GM23248 (cell line): ENCODE results near the gene C5orf47. TPM values are rescaled to one million over a fixed set of nuclear protein-coding genes. Genes with fewer than 3 reads are reported as not detected.

Source experiments
- DNase-seq: peaks from one replicate; pipeline ENCODE4 v3.0.0-alpha.2; 2015
- H2AFZ ChIP-seq: fragments of 200-600 bp; sonication (generic); 2 replicates; pipeline ENCODE4 v1.6.1; 2016; ENCODE audit warnings: antibody characterized with exemption
- H3F3A ChIP-seq: fragments of 200-600 bp; sonication (generic); 2 replicates; pipeline ENCODE4 v1.6.1; 2016; ENCODE audit warnings: mild to moderate bottlenecking, antibody characterized with exemption, mixed run types; ENCODE audit not compliant: insufficient read depth
- H3K27ac ChIP-seq: fragments of 200-600 bp; sonication (generic); 2 replicates; pipeline ENCODE4 v1.5.1; 2016; ENCODE audit warnings: mild to moderate bottlenecking
- H3K27me3 ChIP-seq: fragments of 200-600 bp; sonication (generic); replicated peaks from 2 replicates; pipeline ENCODE4 v1.6.1; 2016; ENCODE audit warnings: mild to moderate bottlenecking; ENCODE audit not compliant: insufficient read depth
- H3K36me3 ChIP-seq: fragments of 200-600 bp; sonication (generic); 2 replicates; pipeline ENCODE4 v1.6.1; 2016; ENCODE audit warnings: low read depth, mild to moderate bottlenecking
- H3K4me1 ChIP-seq: fragments of 200-600 bp; sonication (generic); 2 replicates; pipeline ENCODE4 v1.6.1; 2016; ENCODE audit warnings: mild to moderate bottlenecking; ENCODE audit not compliant: insufficient read depth
- H3K4me2 ChIP-seq: fragments of 200-600 bp; sonication (generic); one replicate; pipeline ENCODE4 v1.6.1; 2016; ENCODE audit warnings: mild to moderate bottlenecking; ENCODE audit not compliant: unreplicated experiment
- H3K4me3 ChIP-seq: fragments of 200-600 bp; sonication (generic); 2 replicates; pipeline ENCODE4 v1.5.1; 2016; ENCODE audit warnings: mild to moderate bottlenecking
- H3K79me2 ChIP-seq: fragments of 200-600 bp; sonication (generic); 2 replicates; pipeline ENCODE4 v1.6.1; 2016; ENCODE audit warnings: mild to moderate bottlenecking; ENCODE audit not compliant: insufficient read depth
- H3K9ac ChIP-seq: fragments of 200-600 bp; sonication (generic); 2 replicates; pipeline ENCODE4 v1.6.1; 2016; ENCODE audit warnings: mild to moderate bottlenecking
- H3K9me2 ChIP-seq: fragments of 200-600 bp; sonication (generic); 2 replicates; pipeline ENCODE4 v1.6.1; 2016; ENCODE audit warnings: mixed run types, mild to moderate bottlenecking, moderate library complexity; ENCODE audit not compliant: insufficient read depth
- H3K9me3 ChIP-seq: fragments of 200-600 bp; sonication (generic); one replicate; pipeline ENCODE4 v1.6.1; 2017; ENCODE audit warnings: low read depth
- H4K20me1 ChIP-seq: fragments of 200-600 bp; sonication (generic); 2 replicates; pipeline ENCODE4 v1.6.0; 2016; ENCODE audit not compliant: insufficient read depth
- EZH2 ChIP-seq: fragments of 200-600 bp; sonication (generic); IDR thresholded peaks from 2 replicates; pipeline ENCODE4 v1.6.1; 2018; ENCODE audit warnings: antibody characterized with exemption, mild to moderate bottlenecking; ENCODE audit not compliant: insufficient read depth, poor library complexity, severe bottlenecking
- EZH2phosphoT487 ChIP-seq: fragments of 200-600 bp; sonication (generic); IDR thresholded peaks from 2 replicates; pipeline ENCODE4 v1.6.1; 2018; ENCODE audit warnings: antibody characterized with exemption, moderate library complexity, mild to moderate bottlenecking, low read depth; ENCODE audit not compliant: insufficient read depth
- WGBS, 2 experiments: methylation state at CpG; one replicate each; pipeline ENCODE4 v1.1.6; 2015 to 2017; ENCODE audit warnings: low lambda C conversion rate in 2 of 2, low coverage in 1 of 2; ENCODE audit errors: missing lambda C conversion rate in 2 of 2; 5-methylcytosine and 5-hydroxymethylcytosine counted together
- in situ Hi-C: fragments of 300-500 bp; cut with MboI; formaldehyde crosslinking; loops from 2 replicates; pipeline ENCODE4 v1.15.0; 2020
- polyA plus RNA-seq: library from polyadenylated mRNA; unstranded; fragments of >200 nt; fragmentation: Nextera tagmentation; extraction: Ambion mirVana; gene quantifications from 2 replicates; pipeline ENCODE4 v1.2.1, GENCODE V29; 2016
- total RNA-seq: library from RNA; depleted of rRNA; stranded (reverse); fragments of >200 nt; shearing (Covaris generic); gene quantifications from 2 replicates; pipeline ENCODE4 v1.2.3, GENCODE V29; 2014; rRNA removed

Gene C5orf47
- total and polyA plus RNA-seq, 2 experiments from 2014 or later = not detected

GRCh38 chr5:174046558-174046957 is 57.6 kb downstream of the C5orf47 start:
- Histone ChIP-seq H4K20me1 (no peaks in the 10 kb centered on the region), H3K4me3 (no peak overlapping the region), H3K36me3 (no peaks in the 10 kb centered on the region), H2AFZ (no peak overlapping the region), H3K4me1 (no peaks in the 10 kb centered on the region), H3F3A (no peaks in the 10 kb centered on the region), H3K9me3 (no peaks in the 10 kb centered on the region), H3K79me2 (no peaks in the 10 kb centered on the region), H3K9ac (no peak overlapping the region), H3K9me2 (no peaks in the 10 kb centered on the region), H3K4me2 (no peak overlapping the region), H3K27ac (no peak overlapping the region), H3K27me3 (no peaks in the 10 kb centered on the region)
- in situ Hi-C loops = no loop called here
- WGBS, 2 experiments = 0 to 7% methylated on average over 5 of the region's 5 CpGs
- TF ChIP-seq EZH2 (no peak), EZH2phosphoT487 (no peak)
- DNase-seq = no peak

GRCh38 chr5:174047472-174048099 is 58.6 kb downstream of the C5orf47 start:
- Histone ChIP-seq H2AFZ (no peak overlapping the region), H3K4me1 (no peaks in the 10 kb centered on the region), H3K27me3 (no peaks in the 10 kb centered on the region), H3K27ac (no peak overlapping the region), H3K4me2 (no peak overlapping the region), H3K36me3 (no peaks in the 10 kb centered on the region), H3K9ac (no peak overlapping the region), H4K20me1 (no peaks in the 10 kb centered on the region), H3K4me3 (no peak overlapping the region), H3K79me2 (no peaks in the 10 kb centered on the region), H3K9me3 (no peaks in the 10 kb centered on the region), H3K9me2 (no peaks in the 10 kb centered on the region), H3F3A (no peaks in the 10 kb centered on the region)
- WGBS, 2 experiments = 13 to 16% methylated on average over 4 of the region's 4 CpGs
- TF ChIP-seq EZH2phosphoT487 = no peak
- no peak for TF ChIP-seq EZH2
- in situ Hi-C loops = no loop called here
- no peak for DNase-seq

GRCh38 chr5:174052636-174053035 is 63.7 kb downstream of the C5orf47 start:
- DNase-seq = no peak
- Histone ChIP-seq H3K27ac (no peak overlapping the region), H3K79me2 (no peaks in the 10 kb centered on the region), H3F3A (no peaks in the 10 kb centered on the region), H4K20me1 (no peaks in the 10 kb centered on the region), H3K4me2 (no peak overlapping the region), H2AFZ (no peak overlapping the region), H3K4me1 (no peaks in the 10 kb centered on the region), H3K27me3 (no peaks in the 10 kb centered on the region), H3K4me3 (no peak overlapping the region), H3K36me3 (no peaks in the 10 kb centered on the region), H3K9me3 (no peaks in the 10 kb centered on the region), H3K9ac (no peak overlapping the region), H3K9me2 (no peaks in the 10 kb centered on the region)
- 20 to 23% methylated on average over 5 of the region's 5 CpGs for WGBS, 2 experiments
- no peak for TF ChIP-seq EZH2
- no peak for TF ChIP-seq EZH2phosphoT487
- in situ Hi-C loops = no loop called here

GRCh38 chr5:174053905-174054304 is 64.9 kb downstream of the C5orf47 start:
- in situ Hi-C loops = no loop called here
- Histone ChIP-seq H3K4me1 (no peaks in the 10 kb centered on the region), H3K9me3 (no peaks in the 10 kb centered on the region), H3K9me2 (no peaks in the 10 kb centered on the region), H3K4me2 (no peak overlapping the region), H4K20me1 (no peaks in the 10 kb centered on the region), H3K36me3 (no peaks in the 10 kb centered on the region), H3K27me3 (no peaks in the 10 kb centered on the region), H3K27ac (no peak overlapping the region), H3F3A (no peaks in the 10 kb centered on the region), H3K79me2 (no peaks in the 10 kb centered on the region), H3K9ac (no peak overlapping the region), H2AFZ (no peak overlapping the region), H3K4me3 (no peak overlapping the region)
- WGBS, 2 experiments = 52 to 67% methylated on average over 3 of the region's 3 CpGs
- no peak for TF ChIP-seq EZH2phosphoT487
- no peak for TF ChIP-seq EZH2
- DNase-seq = no peak

Other genes starting within 250 kb of the C5orf47 start
- gene CPEB4, start 100.8 kb upstream of the C5orf47 start, total RNA-seq = 11.6 and 16.3 TPM in 2 replicates
- gene CPEB4, start 100.8 kb upstream of the C5orf47 start, polyA plus RNA-seq = 4.4 and 6.2 TPM in 2 replicates
- not detected in 2 replicates for gene NSG2, start 56.5 kb downstream of the C5orf47 start, total RNA-seq
- not detected in 2 replicates for gene NSG2, start 56.5 kb downstream of the C5orf47 start, polyA plus RNA-seq